Neural progenitor cell (in vitro differentiated cells): ENCODE data around the gene EZR. TPM values are rescaled to one million over a fixed set of nuclear protein-coding genes. Genes with fewer than 3 reads are reported as not detected.

Source experiments
- DNase-seq: peaks from one replicate; pipeline ENCODE4 v3.0.0-alpha.2; 2016; ENCODE audit warnings: low spot score
- H2AFZ ChIP-seq: fragments of 200-600 bp; sonication (generic); replicated peaks from 2 replicates; pipeline ENCODE4 v1.6.1; 2016; ENCODE audit warnings: antibody characterized with exemption
- H3F3A ChIP-seq: fragments of 200-600 bp; sonication (generic); 2 replicates; pipeline ENCODE4 v1.6.1; 2016; ENCODE audit warnings: antibody characterized with exemption, low read depth
- H3K27ac ChIP-seq: fragments of 200-600 bp; sonication (generic); 2 replicates; pipeline ENCODE4 v1.5.1; 2016; ENCODE audit warnings: mild to moderate bottlenecking
- H3K27me3 ChIP-seq: fragments of 200-600 bp; sonication (generic); 2 replicates; pipeline ENCODE4 v1.6.1; 2016; ENCODE audit warnings: mild to moderate bottlenecking, moderate library complexity
- H3K36me3 ChIP-seq: fragments of 200-600 bp; sonication (generic); 2 replicates; pipeline ENCODE4 v1.5.1; 2016
- H3K4me1 ChIP-seq: fragments of 200-600 bp; sonication (generic); 2 replicates; pipeline ENCODE4 v1.6.1; 2016; ENCODE audit warnings: mixed run types
- H3K4me2 ChIP-seq: fragments of 200-600 bp; sonication (generic); 2 replicates; pipeline ENCODE4 v1.6.1; 2016
- H3K4me3 ChIP-seq: fragments of 200-600 bp; sonication (generic); 2 replicates; pipeline ENCODE4 v1.5.1; 2016
- H3K79me2 ChIP-seq: fragments of 200-600 bp; sonication (generic); 2 replicates; pipeline ENCODE4 v1.6.1; 2016; ENCODE audit warnings: low read depth
- H3K9ac ChIP-seq: fragments of 200-600 bp; sonication (generic); 2 replicates; pipeline ENCODE4 v1.6.1; 2016
- H3K9me3 ChIP-seq: fragments of 200-600 bp; sonication (generic); 2 replicates; pipeline ENCODE4 v1.5.1; 2016; ENCODE audit warnings: low read depth
- H4K20me1 ChIP-seq: fragments of 200-600 bp; sonication (generic); 2 replicates; pipeline ENCODE4 v1.6.1; 2016; ENCODE audit warnings: low read depth
- H3K27ac Mint-ChIP-seq: 3 replicates; pipeline ENCODE4 v1.8.0; 2021; ENCODE audit warnings: mixed read lengths
- H3K27me3 Mint-ChIP-seq: 2 replicates; pipeline ENCODE4 v1.8.0; 2022; ENCODE audit warnings: low read depth, mild to moderate bottlenecking, inconsistent platforms, moderate library complexity, mixed read lengths; ENCODE audit not compliant: insufficient read depth
- H3K36me3 Mint-ChIP-seq: 3 replicates; pipeline ENCODE4 v1.8.0; 2021; ENCODE audit warnings: mixed read lengths
- H3K4me1 Mint-ChIP-seq: 3 replicates; pipeline ENCODE4 v1.8.0; 2021; ENCODE audit warnings: mixed read lengths
- H3K4me3 Mint-ChIP-seq: 3 replicates; pipeline ENCODE4 v1.8.0; 2021; ENCODE audit warnings: mild to moderate bottlenecking, moderate library complexity, mixed read lengths
- H3K9me3 Mint-ChIP-seq: 3 replicates; pipeline ENCODE4 v1.8.0; 2020; ENCODE audit warnings: mixed read lengths
- EZH2 ChIP-seq: fragments of 200-600 bp; sonication (generic); IDR thresholded peaks from 2 replicates; pipeline ENCODE4 v1.6.1; 2017; ENCODE audit warnings: antibody characterized with exemption, mild to moderate bottlenecking, moderate library complexity
- EZH2phosphoT487 ChIP-seq: fragments of 200-600 bp; sonication (generic); IDR thresholded peaks from 2 replicates; pipeline ENCODE4 v1.6.1; 2017; ENCODE audit warnings: antibody characterized with exemption
- total RNA-seq: library from RNA; depleted of rRNA; stranded (reverse); fragments of >200 nt; gene quantifications from 2 replicates; pipeline ENCODE4 v1.2.3, GENCODE V29; 2015; ENCODE audit warnings: low replicate concordance
- TF ChIP-seq, protein P1 (sequence below): fragments of 200-600 bp; sonication (generic); IDR thresholded peaks from 2 replicates; pipeline ENCODE4 v1.5.1; 2017; ENCODE audit warnings: antibody characterized with exemption, mild to moderate bottlenecking

EZR gene
- total RNA-seq, 1 donor from 2014 or later: 52.0 TPM

DNA sequence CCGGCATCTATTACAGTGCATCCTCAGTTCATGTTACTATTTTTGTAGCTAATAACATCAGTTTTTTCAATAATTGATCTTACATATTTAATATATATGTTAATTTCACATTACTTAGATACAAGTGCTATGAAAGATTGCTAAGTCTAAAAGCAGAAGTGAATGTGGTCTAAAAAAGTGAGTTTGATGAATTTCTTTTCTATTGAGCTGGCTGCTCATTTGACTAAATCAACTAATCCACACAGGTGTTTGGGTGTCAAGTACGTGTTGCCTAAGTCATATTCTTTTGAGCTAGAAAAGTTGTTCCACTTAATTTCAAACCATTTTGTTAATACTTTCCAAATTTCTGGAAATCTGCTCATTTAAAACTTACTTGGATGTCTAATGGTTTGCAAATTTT is 46.6 kb upstream of the EZR start:
- Histone ChIP-seq H3K4me1 (no peaks in the 10 kb centered on the region), H3F3A (peaks cover 15% of the 10 kb centered on the region), H3K4me3 (no peak overlapping the region), H3K27ac (no peak overlapping the region), H3K4me2 (no peak overlapping the region), H3K36me3 (no peaks in the 10 kb centered on the region), H2AFZ (no peak overlapping the region), H3K9me3 (no peaks in the 10 kb centered on the region), H3K27me3 (peaks cover 7% of the 10 kb centered on the region), H3K79me2 (no peaks in the 10 kb centered on the region), H4K20me1 (no peaks in the 10 kb centered on the region), H3K9ac (no peak overlapping the region)
- Mint-ChIP-seq H3K36me3 (no peaks in the 10 kb centered on the region), H3K9me3 (peaks cover 9% of the 10 kb centered on the region), H3K27ac (no peak overlapping the region), H3K27me3 (peaks cover 12% of the 10 kb centered on the region), H3K4me1 (peaks cover 14% of the 10 kb centered on the region), H3K4me3 (no peak overlapping the region)
- TF ChIP-seq EZH2phosphoT487: no peak
- TF ChIP-seq, protein P1, sequence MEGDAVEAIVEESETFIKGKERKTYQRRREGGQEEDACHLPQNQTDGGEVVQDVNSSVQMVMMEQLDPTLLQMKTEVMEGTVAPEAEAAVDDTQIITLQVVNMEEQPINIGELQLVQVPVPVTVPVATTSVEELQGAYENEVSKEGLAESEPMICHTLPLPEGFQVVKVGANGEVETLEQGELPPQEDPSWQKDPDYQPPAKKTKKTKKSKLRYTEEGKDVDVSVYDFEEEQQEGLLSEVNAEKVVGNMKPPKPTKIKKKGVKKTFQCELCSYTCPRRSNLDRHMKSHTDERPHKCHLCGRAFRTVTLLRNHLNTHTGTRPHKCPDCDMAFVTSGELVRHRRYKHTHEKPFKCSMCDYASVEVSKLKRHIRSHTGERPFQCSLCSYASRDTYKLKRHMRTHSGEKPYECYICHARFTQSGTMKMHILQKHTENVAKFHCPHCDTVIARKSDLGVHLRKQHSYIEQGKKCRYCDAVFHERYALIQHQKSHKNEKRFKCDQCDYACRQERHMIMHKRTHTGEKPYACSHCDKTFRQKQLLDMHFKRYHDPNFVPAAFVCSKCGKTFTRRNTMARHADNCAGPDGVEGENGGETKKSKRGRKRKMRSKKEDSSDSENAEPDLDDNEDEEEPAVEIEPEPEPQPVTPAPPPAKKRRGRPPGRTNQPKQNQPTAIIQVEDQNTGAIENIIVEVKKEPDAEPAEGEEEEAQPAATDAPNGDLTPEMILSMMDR: no peak
- TF ChIP-seq EZH2: no peak
- no peak for DNase-seq

DNA sequence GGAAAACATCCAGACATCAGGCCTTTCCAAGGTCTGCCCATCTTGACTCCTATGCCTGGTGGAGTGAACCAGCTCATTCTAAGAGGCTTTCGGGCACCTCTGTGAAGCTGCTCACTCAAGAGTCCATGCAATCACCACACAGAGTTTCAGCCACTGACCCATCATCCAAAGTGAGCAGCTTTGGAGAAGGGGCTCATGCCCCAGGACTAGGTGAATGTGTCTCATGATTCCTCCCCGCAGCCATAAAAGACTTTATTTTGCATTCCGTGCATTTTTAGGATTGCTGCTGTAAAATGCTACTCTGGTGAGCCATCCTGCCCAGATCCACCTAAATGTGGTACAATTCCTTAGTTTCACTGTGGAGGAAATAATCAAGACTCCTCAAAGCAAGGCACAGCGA is 44.5 kb upstream of the EZR start:
- Mint-ChIP-seq H3K36me3 (no peaks in the 10 kb centered on the region), H3K4me1 (peaks cover 9% of the 10 kb centered on the region), H3K27ac (no peak overlapping the region), H3K27me3 (peaks cover 10% of the 10 kb centered on the region), H3K9me3 (peaks cover 3% of the 10 kb centered on the region), H3K4me3 (no peak overlapping the region)
- Histone ChIP-seq H3K27ac (no peak overlapping the region), H3K27me3 (peaks cover 5% of the 10 kb centered on the region), H2AFZ (no peak overlapping the region), H3F3A (peaks cover 1% of the 10 kb centered on the region), H4K20me1 (no peaks in the 10 kb centered on the region), H3K36me3 (no peaks in the 10 kb centered on the region), H3K4me3 (no peak overlapping the region), H3K9ac (no peak overlapping the region), H3K9me3 (no peaks in the 10 kb centered on the region), H3K4me1 (no peaks in the 10 kb centered on the region), H3K4me2 (no peak overlapping the region), H3K79me2 (no peaks in the 10 kb centered on the region)
- no peak for DNase-seq
- TF ChIP-seq EZH2 (no peak), EZH2phosphoT487 (no peak)
- TF ChIP-seq, protein P1: no peak

DNA sequence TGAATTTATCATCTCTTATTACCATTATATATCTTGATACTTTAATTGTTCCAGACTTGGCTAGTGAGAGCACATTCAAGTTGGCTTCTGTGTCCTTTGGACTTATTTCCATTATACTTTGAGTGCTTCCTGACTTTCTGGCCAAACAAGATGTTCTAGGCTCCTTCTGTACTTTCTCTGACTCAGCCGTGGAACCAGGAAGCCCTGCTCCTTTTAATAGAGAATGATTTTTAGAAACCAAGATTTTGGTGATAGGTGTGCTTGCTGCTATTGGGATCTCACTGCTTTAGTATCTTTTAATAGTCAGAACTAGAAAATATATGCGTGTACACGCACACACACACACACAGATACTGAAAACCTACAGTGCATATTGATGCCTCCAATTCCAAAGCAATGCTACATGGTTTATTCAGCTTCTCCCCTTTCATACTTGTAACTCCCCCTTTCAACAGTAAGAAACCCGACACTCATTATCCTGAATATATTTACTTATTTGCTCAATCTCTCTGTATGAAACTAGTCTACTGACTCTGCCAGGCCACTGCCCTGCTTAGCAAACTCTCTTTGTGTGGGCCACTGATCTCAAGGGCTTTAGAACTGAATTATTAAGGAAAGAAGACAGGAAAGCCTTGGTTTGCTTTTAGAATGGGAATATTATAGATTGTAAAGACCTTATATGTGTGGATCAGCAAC is 42.7 kb upstream of the EZR start:
- H2AFZ ChIP-seq: no peak overlapping the region
- H3K27ac Mint-ChIP-seq: no peak overlapping the region
- no peak overlapping the region for H3K4me3 ChIP-seq
- H3K79me2 ChIP-seq: no peaks in the 10 kb centered on the region
- DNase-seq: no peak
- peaks cover 2% of the 10 kb centered on the region for H3K9me3 Mint-ChIP-seq
- no peaks in the 10 kb centered on the region for H3K36me3 Mint-ChIP-seq
- no peak overlapping the region for H3K4me2 ChIP-seq
- H3K27me3 ChIP-seq: no peaks in the 10 kb centered on the region
- H4K20me1 ChIP-seq: no peaks in the 10 kb centered on the region
- H3K27me3 Mint-ChIP-seq: peaks cover 5% of the 10 kb centered on the region
- H3K9ac ChIP-seq: no peak overlapping the region
- TF ChIP-seq, protein P1: no peak
- TF ChIP-seq EZH2 (no peak), EZH2phosphoT487 (no peak)
- H3K4me3 Mint-ChIP-seq: no peak overlapping the region
- peaks cover 11% of the 10 kb centered on the region for H3K4me1 Mint-ChIP-seq
- H3K4me1 ChIP-seq: no peaks in the 10 kb centered on the region
- no peaks in the 10 kb centered on the region for H3K9me3 ChIP-seq
- no peaks in the 10 kb centered on the region for H3K36me3 ChIP-seq
- H3F3A ChIP-seq: no peaks in the 10 kb centered on the region
- no peak overlapping the region for H3K27ac ChIP-seq
